ENCODE data around the gene ZKSCAN1. TPM values are rescaled to one million over a fixed set of nuclear protein-coding genes. Genes with fewer than 3 reads are reported as not detected.
"Not testable (repeated sequence)": the region's sequence is repeated elsewhere in the genome, so short reads cannot be mapped to it uniquely, and the experiment has no call there.

The ZKSCAN1 gene
- total and polyA plus RNA-seq, 7 donors, result 8.4 to 32.7 (median 27.8) TPM

DNA sequence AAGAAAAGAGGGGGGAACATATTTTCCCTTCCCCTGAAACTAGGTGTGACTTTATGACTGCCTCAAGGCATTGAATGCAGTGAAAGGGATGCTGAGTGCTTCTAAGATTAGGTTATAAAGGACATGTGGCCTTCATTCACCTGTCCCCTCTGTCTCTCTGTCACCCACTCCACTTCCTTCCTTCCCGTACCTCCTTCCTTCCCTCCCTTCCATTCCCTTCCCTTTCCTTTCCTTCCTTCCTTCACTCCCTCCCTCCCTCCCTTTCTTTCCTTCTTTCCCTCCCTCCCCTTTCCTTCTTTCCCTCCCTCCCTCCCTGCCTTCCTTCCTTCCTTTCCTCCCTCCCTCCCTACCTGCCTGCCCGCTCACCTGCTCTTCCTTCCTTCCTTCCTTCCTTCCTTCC is 4.5 kb upstream of the ZKSCAN1 start:
- no peaks in the 10 kb centered on the region for H3K36me3 ChIP-seq
- H3K27me3 ChIP-seq, result no peaks in the 10 kb centered on the region
- H3K27ac ChIP-seq, result no peak overlapping the region
- DNase-seq, result no peak
- TF ChIP-seq EP300 (IDR thresholded peaks at IDR 0.05), result no peak
- no peak for TF ChIP-seq POLR2AphosphoS5 (IDR thresholded peaks at IDR 0.05)
- no peak for TF ChIP-seq POLR2A (IDR thresholded peaks at IDR 0.05)
- TF ChIP-seq CTCF (IDR thresholded peaks at IDR 0.05), result no peak
- WGBS, 2 donors, result 75 to 86% methylated on average over 2 of the region's 2 CpGs
- H3K4me3 ChIP-seq, result no peak overlapping the region
- intact Hi-C loops (cut with DNase I), result no loop called here
- H3K9me3 ChIP-seq, result no peaks in the 10 kb centered on the region
- peaks cover 0 to 6% (median 5%) of the 10 kb centered on the region in 4 donors for H3K4me1 ChIP-seq

DNA sequence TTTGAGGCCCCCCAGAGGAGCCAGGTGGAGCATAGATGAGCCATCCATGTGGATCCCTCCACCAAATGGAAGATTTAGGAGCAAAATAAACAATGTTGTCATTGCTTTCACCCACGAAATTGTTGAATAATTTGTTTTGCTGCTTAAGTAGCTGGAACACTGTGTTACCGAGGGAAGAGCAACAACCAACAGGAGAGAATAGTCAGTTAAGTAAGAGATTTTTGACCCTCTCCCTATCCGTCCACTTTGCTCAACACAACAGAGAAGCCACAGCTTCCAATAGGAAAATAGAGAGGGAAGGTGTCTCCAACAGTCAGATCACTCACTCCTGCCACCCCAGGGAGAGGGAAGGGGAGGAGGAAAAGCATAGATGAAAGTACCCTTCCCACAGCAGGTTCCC is 3.9 kb upstream of the ZKSCAN1 start:
- H3K27me3 ChIP-seq, result no peaks in the 10 kb centered on the region
- no peak for TF ChIP-seq POLR2AphosphoS5 (IDR thresholded peaks at IDR 0.05)
- TF ChIP-seq CTCF (IDR thresholded peaks at IDR 0.05), result no peak
- TF ChIP-seq EP300 (IDR thresholded peaks at IDR 0.05), result no peak
- no peak for TF ChIP-seq POLR2A (IDR thresholded peaks at IDR 0.05)
- no peak for DNase-seq
- H3K36me3 ChIP-seq, result no peaks in the 10 kb centered on the region
- no peak overlapping the region for H3K27ac ChIP-seq
- no peak overlapping the region for H3K4me3 ChIP-seq
- H3K9me3 ChIP-seq, result no peaks in the 10 kb centered on the region
- H3K4me1 ChIP-seq, result peaks cover 0 to 12% (median 9%) of the 10 kb centered on the region in 4 donors
- 62 to 66% methylated on average over 3 of the region's 3 CpGs for whole genome bisulfite sequencing, 2 donors
- intact Hi-C loops (cut with DNase I), result no loop called here

- intact Hi-C loops (cut with DNase I); DNase-seq; H3K4me3 ChIP-seq; H3K9me3 ChIP-seq; H3K27ac ChIP-seq; H3K27me3 ChIP-seq; H3K36me3 ChIP-seq: not testable (repeated sequence)
- 39 to 64% methylated on average over 14 of the region's 14 CpGs for WGBS, 2 donors
- peaks cover 0 to 23% (median 20%) of the 10 kb centered on the region in 4 donors for H3K4me1 ChIP-seq
Measured at GRCh38 chr7:100012385-100013327, 2.7 kb upstream of the ZKSCAN1 start.

- Histone ChIP-seq H3K27ac (no peak overlapping the region), H3K36me3 (no peaks in the 10 kb centered on the region), H3K4me1 (peaks cover 0 to 29% (median 27%) of the 10 kb centered on the region in 4 donors), H3K27me3 (no peaks in the 10 kb centered on the region), H3K9me3 (no peaks in the 10 kb centered on the region), H3K4me3 (no peak overlapping the region)
- no peak for DNase-seq
- TF ChIP-seq EP300 (IDR thresholded peaks at IDR 0.05) (no peak), CTCF (IDR thresholded peaks at IDR 0.05) (no peak), POLR2A (IDR thresholded peaks at IDR 0.05) (no peak), POLR2AphosphoS5 (IDR thresholded peaks at IDR 0.05) (no peak)
- intact Hi-C loops (cut with DNase I), result no loop called here
- WGBS, 2 donors, result 48 to 61% methylated on average over 3 of the region's 3 CpGs
Measured at GRCh38 chr7:100013328-100013676, 2.1 kb upstream of the ZKSCAN1 start.

GRCh38 chr7:100016215-100016901 is 962 bp downstream of the ZKSCAN1 start:
- Histone ChIP-seq H3K27me3 (no peaks in the 10 kb centered on the region), H3K4me1 (peaks cover 0 to 56% (median 45%) of the 10 kb centered on the region in 4 donors), H3K9me3 (no peaks in the 10 kb centered on the region), H3K27ac (peak overlapping the region; percentile 98 to 100 (median 100)), H3K36me3 (no peaks in the 10 kb centered on the region), H3K4me3 (peak overlapping the region; percentile 79 to 100 (median 100))
- intact Hi-C loops (cut with DNase I), result loop anchor here (5.0 kb wide), 1 partner anchor 36 kb away; no protein-coding TSS in a partner anchor
- WGBS, 2 donors, result 7 to 27% methylated on average over 11 of the region's 11 CpGs
- TF ChIP-seq CTCF (IDR thresholded peaks at IDR 0.05) (no peak), POLR2A (IDR thresholded peaks at IDR 0.05) (no peak), EP300 (IDR thresholded peaks at IDR 0.05) (no peak), POLR2AphosphoS5 (IDR thresholded peaks at IDR 0.05) (no peak)
- no peak for DNase-seq
